GM12878 (cell line): Measurements from ENCODE around the gene COX11. TPM values are rescaled to one million over a fixed set of nuclear protein-coding genes. Genes with fewer than 3 reads are reported as not detected.

Experiments used
- ATAC-seq: fragments of 200-7000 bp; cut with Tn5 transposase; 3 replicates; pipeline ENCODE4 v1.9.1; 2020; ENCODE audit warnings: mild to moderate bottlenecking, moderate library complexity
- BruUV-seq: library from RNA; stranded (reverse); fragments of 400-500 nt; replicated peaks from 2 replicates; lab custom pipeline; 2021; lab: Mats Ljungman, UMichigan
- CTCF ChIA-PET: fragments of 300-600 bp; sonication (Branson Sonifier 250); formaldehyde crosslinking; extraction: SDS; loops from one replicate; lab custom pipeline; 2021; ENCODE audit warnings: inconsistent platforms; lab: Yijun Ruan, JAX
- POLR2A ChIA-PET: fragments of 350-600 bp; formaldehyde crosslinking; extraction: SDS; loops from one replicate; lab custom pipeline; 2021; ENCODE audit warnings: inconsistent platforms; lab: Charles Lee
- RAD21 ChIA-PET: fragments of 300-600 bp; sonication (Branson Sonifier 250); formaldehyde crosslinking; loops from one replicate; lab custom pipeline; 2023; ENCODE audit warnings: antibody characterized with exemption; ENCODE audit not compliant: unreplicated experiment; lab: Charles Lee
- SMC1A ChIA-PET: fragments of 300-600 bp; sonication (Branson Sonifier 250); formaldehyde crosslinking; loops from one replicate; lab custom pipeline; 2023; ENCODE audit not compliant: unreplicated experiment, uncharacterized antibody; lab: Charles Lee
- DNase-seq: peaks from one replicate; pipeline ENCODE4 v3.0.0-alpha.2; 2011; ENCODE audit warnings: low read depth, low spot score
- FAIRE-seq: peaks from 3 replicates; lab custom pipeline; 2011; peaks lifted over from hg19 to GRCh38; lab: Jason Lieb, UNC
- H2AFZ ChIP-seq: 2 replicates; pipeline ENCODE4 v1.6.0; 2011; ENCODE audit warnings: low read depth, low read length, control low read depth; ENCODE audit not compliant: control insufficient read depth
- H3K27ac ChIP-seq: 2 replicates; pipeline ENCODE4 v1.5.1; 2011; ENCODE audit warnings: control low read depth; ENCODE audit not compliant: control insufficient read depth, insufficient read depth
- H3K27me3 ChIP-seq, 2 experiments: replicated peaks in 1 of 2; 2 replicates each; pipeline versions ENCODE4 v1.6.0 to v1.6.1; 2011; ENCODE audit warnings: low read length in 1 of 2; ENCODE audit not compliant: control insufficient read depth in 2 of 2, insufficient read depth in 2 of 2
- H3K36me3 ChIP-seq, 2 experiments: 2 replicates each; pipeline ENCODE4 v1.5.1; 2011; ENCODE audit warnings: low read length in 1 of 2; ENCODE audit not compliant: control insufficient read depth in 2 of 2, insufficient read depth in 2 of 2
- H3K4me1 ChIP-seq: 2 replicates; pipeline ENCODE4 v1.6.1; 2011; ENCODE audit warnings: mild to moderate bottlenecking, low read length, moderate library complexity, mixed read lengths; ENCODE audit not compliant: control insufficient read depth, insufficient read depth
- H3K4me2 ChIP-seq: 2 replicates; pipeline ENCODE4 v1.6.0; 2011; ENCODE audit warnings: control low read depth; ENCODE audit not compliant: control insufficient read depth, insufficient read depth
- H3K4me3 ChIP-seq: fragments of 200-600 bp; sonication (generic); 2 replicates; pipeline ENCODE4 v1.5.1; 2016
- H3K79me2 ChIP-seq: 2 replicates; pipeline ENCODE4 v1.6.0; 2011; ENCODE audit warnings: low read length; ENCODE audit not compliant: control insufficient read depth, insufficient read depth
- H3K9ac ChIP-seq: 2 replicates; pipeline ENCODE4 v1.8.0; 2011; ENCODE audit warnings: low read length, control low read depth, mixed read lengths; ENCODE audit not compliant: control insufficient read depth, insufficient read depth
- H3K9me3 ChIP-seq: replicated peaks from 3 replicates; pipeline ENCODE4 v1.5.1; 2011; ENCODE audit warnings: mild to moderate bottlenecking, low read length; ENCODE audit not compliant: control insufficient read depth, insufficient read depth
- H4K20me1 ChIP-seq: 2 replicates; pipeline ENCODE4 v1.6.0; 2011; ENCODE audit not compliant: control insufficient read depth, insufficient read depth
- BACH1 ChIP-seq: fragments of 450-650 bp; IDR thresholded peaks from 2 replicates; pipeline ENCODE4 v1.6.1; 2017; ENCODE audit warnings: mild to moderate bottlenecking, borderline replicate concordance
- CEBPB ChIP-seq, 2 experiments: fragments of 150-350 bp in 1 of 2; IDR thresholded peaks; 2 replicates each; pipeline ENCODE4 v1.6.1; 2012 to 2014; ENCODE audit warnings: low read depth in 2 of 2, low read length in 2 of 2, borderline replicate concordance in 1 of 2, inconsistent platforms in 1 of 2
- CHD4 ChIP-seq: fragments of 200-600 bp; sonication (generic); IDR thresholded peaks from 2 replicates; pipeline ENCODE4 v1.6.1; 2016; ENCODE audit warnings: mild to moderate bottlenecking
- EGR1 ChIP-seq, 2 experiments: IDR thresholded peaks; 1 replicate in 1 of 2; 2 replicates in 1 of 2; pipeline ENCODE4 v1.6.1; 2011 to 2012; ENCODE audit warnings: low read depth in 2 of 2, low read length in 2 of 2, borderline replicate concordance in 1 of 2, mild to moderate bottlenecking in 1 of 2, moderate library complexity in 1 of 2
- EZH2 ChIP-seq: IDR thresholded peaks from 2 replicates; pipeline ENCODE4 v1.6.1; 2012; ENCODE audit warnings: low read depth, mild to moderate bottlenecking, control low read depth, inconsistent platforms, low read length, borderline replicate concordance; ENCODE audit not compliant: control insufficient read depth
- FOS ChIP-seq: IDR thresholded peaks from 3 replicates; pipeline ENCODE4 v1.6.1; 2011; ENCODE audit warnings: borderline replicate concordance; ENCODE audit not compliant: insufficient read length; ENCODE audit errors: extremely low read depth
- GATAD2B ChIP-seq: fragments of 450-650 bp; conservative IDR thresholded peaks from 2 replicates; pipeline ENCODE4 v1.6.1; 2017; ENCODE audit warnings: low read depth, mild to moderate bottlenecking, moderate library complexity
- IKZF1 ChIP-seq: fragments of 450-650 bp; conservative IDR thresholded peaks from 2 replicates; pipeline ENCODE4 v1.6.1; 2017; ENCODE audit warnings: antibody characterized with exemption, mild to moderate bottlenecking
- MEF2A ChIP-seq: IDR thresholded peaks from 2 replicates; pipeline ENCODE4 v1.6.1; 2011; ENCODE audit warnings: low read depth, mild to moderate bottlenecking, low read length, moderate library complexity; ENCODE audit not compliant: insufficient read depth
- PML ChIP-seq: IDR thresholded peaks from 2 replicates; pipeline ENCODE4 v1.6.1; 2012; ENCODE audit warnings: low read length, inconsistent platforms
- RBBP5 ChIP-seq: fragments of 200-600 bp; sonication (generic); conservative IDR thresholded peaks from 2 replicates; pipeline ENCODE4 v1.6.1; 2016
- TARDBP ChIP-seq: IDR thresholded peaks from 2 replicates; pipeline ENCODE4 v1.6.1; 2016; ENCODE audit warnings: borderline replicate concordance
- TBL1XR1 ChIP-seq: IDR thresholded peaks from 2 replicates; pipeline ENCODE4 v1.6.1; 2012; ENCODE audit warnings: low read depth, low read length, improper control_type of control experiment
- YY1 ChIP-seq: IDR thresholded peaks from 2 replicates; pipeline ENCODE4 v1.6.1; 2011; ENCODE audit warnings: low read depth, mild to moderate bottlenecking, low read length
- ZBED1 ChIP-seq: IDR thresholded peaks from 2 replicates; pipeline ENCODE4 v1.6.1; 2016; ENCODE audit warnings: borderline replicate concordance
- WGBS: methylation state at CpG from one replicate; pipeline ENCODE4 v1.1.6; 2016; ENCODE audit warnings: low lambda C conversion rate; ENCODE audit not compliant: insufficient replicate concordance, insufficient coverage; ENCODE audit errors: missing lambda C conversion rate; 5-methylcytosine and 5-hydroxymethylcytosine counted together
- in situ Hi-C: fragments of 300-500 bp; cut with MboI; formaldehyde crosslinking; loops from 9 replicates; pipeline ENCODE4 v1.14.3; 2018; ENCODE audit warnings: mixed read lengths
- intact Hi-C: fragments of 100-400 bp; cut with micrococcal nuclease; formaldehyde crosslinking; loops from one replicate; pipeline ENCODE4 v1.14.2; 2022; ENCODE audit not compliant: unreplicated experiment
- polyA plus RNA-seq, 11 experiments: library from polyadenylated mRNA; depleted of rRNA in 4 of 11; unstranded in 6 of 11; stranded (reverse) in 5 of 11; fragments of >200 nt; fragmentation: Nextera tagmentation in 4 of 11; fragmentation: Illumina TruSeq in 1 of 11; extraction: Ambion mirVana in 4 of 11; extraction: Trizol in 1 of 11; gene quantifications; 1 replicate in 1 of 11; 2 replicates in 10 of 11; pipeline versions ENCODE4 v1.2.1 to v1.2.3, GENCODE V29; 2011 to 2016; ENCODE audit warnings: inconsistent platforms in 2 of 11, missing spikeins in 2 of 11, low read depth in 1 of 11
- total RNA-seq, 4 experiments: library from RNA; depleted of rRNA in 3 of 4; stranded (reverse); fragments of >200 nt in 3 of 4; fragmentation: Illumina TruSeq in 1 of 4; extraction: Trizol in 1 of 4; gene quantifications; 2 replicates each; pipeline versions ENCODE4 v1.2.1 to v1.2.3, GENCODE V29; 2013 to 2021
- TF ChIP-seq, protein P1 (sequence below): fragments of 450-650 bp; IDR thresholded peaks from 2 replicates; pipeline ENCODE4 v1.6.1; 2017; ENCODE audit warnings: antibody characterized with exemption, mild to moderate bottlenecking, moderate library complexity
- TF ChIP-seq, protein P2 (sequence below): IDR thresholded peaks from 2 replicates; pipeline ENCODE4 v1.6.1; 2011; ENCODE audit warnings: borderline replicate concordance, low read depth, mild to moderate bottlenecking, moderate library complexity, low read length; ENCODE audit not compliant: insufficient read depth, poor library complexity, severe bottlenecking
- TF ChIP-seq, protein P3 (sequence below): IDR thresholded peaks from 2 replicates; pipeline ENCODE4 v1.6.1; 2012; ENCODE audit warnings: low read length, inconsistent platforms

The COX11 gene
- total and polyA plus RNA-seq, 10 of the 15 experiments (the other 5 are each of a cell fraction or from before 2014, with no cell fraction given) = 13.8 to 69.4 (median 50.8) TPM

DNA sequence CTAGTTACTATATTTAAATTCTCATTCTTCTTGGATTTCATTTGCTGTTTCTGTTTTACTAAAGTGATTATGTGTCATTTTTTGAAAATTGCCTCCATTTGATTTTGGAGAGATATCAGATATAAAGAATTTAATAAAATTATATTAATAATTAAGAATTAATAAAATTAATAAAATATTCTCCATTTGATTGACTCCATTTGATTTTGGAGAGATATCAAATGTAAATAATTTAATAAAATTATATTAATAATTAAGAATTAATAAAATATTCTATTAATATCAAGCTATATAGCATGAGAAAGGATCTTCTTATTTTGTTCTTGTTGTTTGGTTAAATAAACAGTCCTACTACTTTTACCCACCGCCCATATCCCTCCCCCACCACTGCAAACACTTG lies 23.1 kb upstream of the COX11 start (continued):
- TF ChIP-seq, protein P1, sequence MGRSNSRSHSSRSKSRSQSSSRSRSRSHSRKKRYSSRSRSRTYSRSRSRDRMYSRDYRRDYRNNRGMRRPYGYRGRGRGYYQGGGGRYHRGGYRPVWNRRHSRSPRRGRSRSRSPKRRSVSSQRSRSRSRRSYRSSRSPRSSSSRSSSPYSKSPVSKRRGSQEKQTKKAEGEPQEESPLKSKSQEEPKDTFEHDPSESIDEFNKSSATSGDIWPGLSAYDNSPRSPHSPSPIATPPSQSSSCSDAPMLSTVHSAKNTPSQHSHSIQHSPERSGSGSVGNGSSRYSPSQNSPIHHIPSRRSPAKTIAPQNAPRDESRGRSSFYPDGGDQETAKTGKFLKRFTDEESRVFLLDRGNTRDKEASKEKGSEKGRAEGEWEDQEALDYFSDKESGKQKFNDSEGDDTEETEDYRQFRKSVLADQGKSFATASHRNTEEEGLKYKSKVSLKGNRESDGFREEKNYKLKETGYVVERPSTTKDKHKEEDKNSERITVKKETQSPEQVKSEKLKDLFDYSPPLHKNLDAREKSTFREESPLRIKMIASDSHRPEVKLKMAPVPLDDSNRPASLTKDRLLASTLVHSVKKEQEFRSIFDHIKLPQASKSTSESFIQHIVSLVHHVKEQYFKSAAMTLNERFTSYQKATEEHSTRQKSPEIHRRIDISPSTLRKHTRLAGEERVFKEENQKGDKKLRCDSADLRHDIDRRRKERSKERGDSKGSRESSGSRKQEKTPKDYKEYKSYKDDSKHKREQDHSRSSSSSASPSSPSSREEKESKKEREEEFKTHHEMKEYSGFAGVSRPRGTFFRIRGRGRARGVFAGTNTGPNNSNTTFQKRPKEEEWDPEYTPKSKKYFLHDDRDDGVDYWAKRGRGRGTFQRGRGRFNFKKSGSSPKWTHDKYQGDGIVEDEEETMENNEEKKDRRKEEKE = no peak
- TF ChIP-seq TBL1XR1 = no peak
- TF ChIP-seq, protein P2, sequence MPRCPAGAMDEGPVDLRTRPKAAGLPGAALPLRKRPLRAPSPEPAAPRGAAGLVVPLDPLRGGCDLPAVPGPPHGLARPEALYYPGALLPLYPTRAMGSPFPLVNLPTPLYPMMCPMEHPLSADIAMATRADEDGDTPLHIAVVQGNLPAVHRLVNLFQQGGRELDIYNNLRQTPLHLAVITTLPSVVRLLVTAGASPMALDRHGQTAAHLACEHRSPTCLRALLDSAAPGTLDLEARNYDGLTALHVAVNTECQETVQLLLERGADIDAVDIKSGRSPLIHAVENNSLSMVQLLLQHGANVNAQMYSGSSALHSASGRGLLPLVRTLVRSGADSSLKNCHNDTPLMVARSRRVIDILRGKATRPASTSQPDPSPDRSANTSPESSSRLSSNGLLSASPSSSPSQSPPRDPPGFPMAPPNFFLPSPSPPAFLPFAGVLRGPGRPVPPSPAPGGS = no peak
- TF ChIP-seq PML = no peak

DNA sequence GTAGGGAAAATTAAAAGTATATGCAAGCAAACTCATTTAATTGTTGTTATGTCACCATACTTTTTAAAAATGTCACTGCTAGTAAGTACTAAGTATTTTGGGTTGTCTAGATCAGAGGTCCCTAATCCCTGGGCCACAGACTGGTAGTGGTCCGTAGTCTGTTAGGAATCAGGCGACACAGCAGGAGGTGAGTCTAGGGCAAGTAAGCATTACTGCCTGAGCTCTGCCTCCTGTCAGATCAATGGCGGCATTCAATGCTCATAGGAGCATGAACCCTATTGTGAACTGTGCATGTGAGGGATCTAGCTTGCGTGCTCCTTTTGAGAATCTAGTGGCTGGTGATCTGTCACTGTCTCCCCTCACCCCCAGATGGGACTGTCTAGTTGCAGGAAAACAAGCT lies 21.7 kb upstream of the COX11 start:
- FAIRE-seq (no peak), ATAC-seq (no peak), DNase-seq (no peak)
- ChIA-PET POLR2A (no interaction called here), CTCF (interaction anchor here (1.2 to 6.7 kb wide), 5 partner anchors 17 to 366 kb away, joined by 3 to 95 read pairs (median 26); no protein-coding TSS in a partner anchor), SMC1A (interaction anchor here (1.1 kb wide), 1 partner anchor 17 kb away, joined by 3 read pairs; no protein-coding TSS in a partner anchor), RAD21 (interaction anchor here (2.0 kb wide), 1 partner anchor 306 kb away, joined by 5 read pairs; no protein-coding TSS in a partner anchor)
- H4K20me1 ChIP-seq = no peaks in the 10 kb centered on the region
- no peaks in the 10 kb centered on the region for H3K79me2 ChIP-seq
- no peak overlapping the region for H3K4me2 ChIP-seq
- H3K36me3 ChIP-seq = 0 out of 4 replicates have a peak, but pooled peaks cover 0 to 4% of the 10 kb centered on the region in 2 experiments
- no TSS peak for BruUV-seq
- H3K27me3 ChIP-seq = no peaks in the 10 kb centered on the region
- intact Hi-C loops = no loop called here
- no peaks in the 10 kb centered on the region for H3K9me3 ChIP-seq
- in situ Hi-C loops = loop anchor here (5.0 to 10.0 kb wide), 3 partner anchors 302 to 525 kb away; partner anchors contain the start of gene SMIM36
- 99% methylated on average over 4 of the region's 4 CpGs for WGBS
- no peak overlapping the region for H3K9ac ChIP-seq
- no peak overlapping the region for H2AFZ ChIP-seq
- no peaks in the 10 kb centered on the region for H3K4me1 ChIP-seq
- H3K4me3 ChIP-seq = no peak overlapping the region
- H3K27ac ChIP-seq = no peak overlapping the region
- TF ChIP-seq YY1 = no peak
- TF ChIP-seq CHD4 = no peak
- TF ChIP-seq BACH1 = no peak
- no peak for TF ChIP-seq EZH2
- no peak for TF ChIP-seq TARDBP
- TF ChIP-seq ZBED1 = no peak
- TF ChIP-seq FOS = no peak
- TF ChIP-seq PML = no peak
- no peak for TF ChIP-seq MEF2A
- TF ChIP-seq RBBP5 = no peak
- TF ChIP-seq EGR1 (IDR thresholded peaks at IDR 0.05; ENCODE audit: borderline replicate concordance in 1 of 2, low read depth in 2 of 2, low read length in 2 of 2) = no peak
- TF ChIP-seq, protein P3, sequence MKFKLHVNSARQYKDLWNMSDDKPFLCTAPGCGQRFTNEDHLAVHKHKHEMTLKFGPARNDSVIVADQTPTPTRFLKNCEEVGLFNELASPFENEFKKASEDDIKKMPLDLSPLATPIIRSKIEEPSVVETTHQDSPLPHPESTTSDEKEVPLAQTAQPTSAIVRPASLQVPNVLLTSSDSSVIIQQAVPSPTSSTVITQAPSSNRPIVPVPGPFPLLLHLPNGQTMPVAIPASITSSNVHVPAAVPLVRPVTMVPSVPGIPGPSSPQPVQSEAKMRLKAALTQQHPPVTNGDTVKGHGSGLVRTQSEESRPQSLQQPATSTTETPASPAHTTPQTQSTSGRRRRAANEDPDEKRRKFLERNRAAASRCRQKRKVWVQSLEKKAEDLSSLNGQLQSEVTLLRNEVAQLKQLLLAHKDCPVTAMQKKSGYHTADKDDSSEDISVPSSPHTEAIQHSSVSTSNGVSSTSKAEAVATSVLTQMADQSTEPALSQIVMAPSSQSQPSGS = no peak
- no peak for TF ChIP-seq CEBPB (IDR thresholded peaks at IDR 0.05; ENCODE audit: borderline replicate concordance in 1 of 2, low read depth in 2 of 2, low read length in 2 of 2)
- no peak for TF ChIP-seq IKZF1
- TF ChIP-seq GATAD2B = no peak
